Glomerular visceral epithelial cell (primary cell): Measurements from ENCODE around the gene KRT36.

Experiments
- DNase-seq: peaks from one replicate; pipeline ENCODE4 v3.0.0-alpha.2; 2016; ENCODE audit errors: extremely low spot score

The KRT36 gene

GRCh38 chr17:41521574-41522261, 32.0 kb upstream of the KRT36 start:
- peak; percentile 75 for DNase-seq

DNA sequence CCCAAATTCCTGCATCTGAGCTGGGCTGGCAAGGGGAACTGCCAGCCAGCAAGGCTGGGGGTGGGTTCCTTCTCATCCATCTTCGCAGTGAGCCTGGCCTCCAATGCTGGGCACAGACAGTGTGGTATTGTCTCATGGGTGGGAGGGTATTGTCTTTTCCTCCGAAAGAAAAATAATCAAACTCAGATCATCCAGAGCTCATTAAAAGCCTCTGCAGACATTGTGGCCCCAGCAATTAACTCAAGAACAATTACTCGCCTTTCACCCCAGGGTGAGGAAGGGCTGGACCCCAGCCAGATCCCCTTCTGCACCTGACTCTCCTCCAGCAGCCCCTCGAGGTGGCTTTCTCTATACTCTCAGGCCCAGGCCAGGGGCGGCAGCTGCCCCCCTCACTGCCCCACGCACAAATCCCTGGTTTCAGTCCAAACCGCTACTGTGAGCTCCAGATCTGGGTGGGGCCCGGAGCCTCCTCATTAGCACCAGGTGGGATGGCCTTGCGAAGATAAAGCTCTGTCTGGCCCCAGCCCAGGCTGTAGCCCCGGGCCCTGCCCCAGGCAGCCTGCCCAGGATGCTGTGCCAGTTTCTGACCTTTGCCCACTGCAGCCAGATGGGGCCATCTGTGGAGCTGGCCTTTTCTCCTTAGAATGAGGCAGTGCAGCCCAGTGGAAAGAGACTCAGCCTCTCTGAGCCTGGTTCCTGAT, 31.3 kb upstream of the KRT36 start:
- DNase-seq = no peak

- DNase-seq = no peak
Observed at GRCh38 chr17:41519501-41520224, 30.0 kb upstream of the KRT36 start.

DNA sequence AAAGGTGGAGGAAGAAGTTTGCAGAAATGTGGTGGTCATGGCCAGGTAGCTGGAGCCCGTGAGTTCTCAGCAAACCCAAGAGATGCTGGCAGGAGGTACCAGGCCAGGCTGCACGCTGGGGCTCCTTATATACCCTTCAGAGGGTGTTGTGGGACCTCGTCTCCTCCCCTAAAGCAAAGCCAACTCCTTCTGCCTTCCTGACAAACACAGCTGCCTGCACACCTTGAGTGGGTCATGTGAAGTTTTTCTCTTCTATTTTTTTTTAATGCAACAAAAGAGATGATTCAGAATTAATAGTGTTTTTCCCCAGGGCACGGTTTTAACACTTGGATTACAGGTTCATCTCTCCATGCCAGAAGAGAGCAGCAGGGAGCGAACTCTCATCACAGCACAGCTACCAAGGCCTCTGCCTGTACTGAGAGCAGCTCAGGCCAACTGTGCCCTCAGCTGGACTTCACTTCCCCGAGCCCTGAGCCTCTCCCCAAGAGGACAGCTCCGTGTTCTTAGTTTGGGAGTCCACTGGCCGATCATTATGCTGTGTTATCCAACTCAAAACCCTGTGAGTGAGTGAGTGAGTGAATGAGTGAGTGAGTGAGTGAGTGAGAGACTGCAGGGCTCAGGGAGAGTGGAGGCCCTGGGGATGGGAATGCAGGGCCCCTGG, 29.2 kb upstream of the KRT36 start, which contains the start of gene KRT15:
KRT15 (minus strand) TSS at position 102 of the 661 bp plus-strand sequence; CDS start at position 39, 63 bp downstream.
- peak; percentile 22 for DNase-seq

- no peak for DNase-seq
Observed at GRCh38 chr17:41518031-41518430, 28.3 kb upstream of the KRT36 start.

GRCh38 chr17:41516830-41517283, 27.1 kb upstream of the KRT36 start:
- DNase-seq = no peak

GRCh38 chr17:41516147-41516829, 26.6 kb upstream of the KRT36 start:
- DNase-seq = no peak

- no peak for DNase-seq
Observed at GRCh38 chr17:41513168-41513547, 23.4 kb upstream of the KRT36 start.

DNA sequence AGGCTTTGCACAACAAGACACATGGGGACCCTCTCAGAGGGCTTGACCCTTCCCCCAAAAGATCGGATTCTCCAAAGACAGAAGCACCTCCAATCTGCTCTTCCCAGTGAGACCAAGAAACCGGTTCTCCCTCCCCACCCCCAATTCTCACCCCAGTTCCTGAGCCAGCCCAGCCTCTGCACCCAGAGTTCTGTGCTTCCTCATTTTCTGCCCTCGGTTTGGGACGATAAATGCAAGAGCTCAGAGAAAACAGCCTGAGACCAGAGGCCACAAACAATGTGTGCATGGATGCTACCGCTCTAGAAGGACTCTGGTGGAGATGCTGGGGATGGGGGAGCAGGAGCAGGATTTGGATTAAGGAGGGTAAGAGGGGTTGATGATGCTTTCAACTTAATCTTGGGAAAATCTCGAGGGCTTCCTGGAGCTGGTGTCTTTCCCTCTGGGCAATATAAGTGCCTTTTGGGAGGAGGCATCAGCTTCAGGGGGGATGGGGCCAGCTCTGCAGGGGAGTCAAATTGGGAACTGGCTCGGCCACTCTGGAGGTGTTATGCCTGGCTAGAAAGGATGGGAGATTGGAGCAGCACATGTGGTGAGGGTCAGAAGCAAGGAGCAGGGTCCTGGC, 22.9 kb upstream of the KRT36 start:
- DNase-seq = no peak

- DNase-seq = no peak
Observed at GRCh38 chr17:41511716-41512115, 22.0 kb upstream of the KRT36 start.

DNA sequence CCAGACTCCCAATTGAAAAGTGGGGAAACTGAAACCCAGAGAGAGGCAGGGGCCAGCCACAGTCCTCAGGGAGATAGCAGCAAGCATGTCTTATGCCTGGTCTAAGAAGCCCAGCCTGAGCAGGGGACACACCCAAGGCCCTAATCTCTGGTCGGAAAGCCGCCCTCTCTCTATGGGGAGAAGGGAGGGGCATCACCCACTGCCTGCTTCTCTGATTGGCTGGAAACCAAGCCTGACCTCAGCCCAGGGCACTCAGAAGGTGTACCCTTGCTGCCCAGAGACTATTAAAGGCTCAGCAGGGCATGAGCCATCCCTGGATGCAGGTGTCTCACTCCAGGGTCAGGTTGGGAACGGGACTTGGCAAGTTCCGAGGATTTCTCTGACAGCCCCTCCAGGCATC, 21.4 kb upstream of the KRT36 start:
- DNase-seq = no peak

GRCh38 chr17:41510251-41511065, 20.7 kb upstream of the KRT36 start:
- no peak for DNase-seq

GRCh38 chr17:41507315-41507880, 17.7 kb upstream of the KRT36 start:
- no peak for DNase-seq

DNA sequence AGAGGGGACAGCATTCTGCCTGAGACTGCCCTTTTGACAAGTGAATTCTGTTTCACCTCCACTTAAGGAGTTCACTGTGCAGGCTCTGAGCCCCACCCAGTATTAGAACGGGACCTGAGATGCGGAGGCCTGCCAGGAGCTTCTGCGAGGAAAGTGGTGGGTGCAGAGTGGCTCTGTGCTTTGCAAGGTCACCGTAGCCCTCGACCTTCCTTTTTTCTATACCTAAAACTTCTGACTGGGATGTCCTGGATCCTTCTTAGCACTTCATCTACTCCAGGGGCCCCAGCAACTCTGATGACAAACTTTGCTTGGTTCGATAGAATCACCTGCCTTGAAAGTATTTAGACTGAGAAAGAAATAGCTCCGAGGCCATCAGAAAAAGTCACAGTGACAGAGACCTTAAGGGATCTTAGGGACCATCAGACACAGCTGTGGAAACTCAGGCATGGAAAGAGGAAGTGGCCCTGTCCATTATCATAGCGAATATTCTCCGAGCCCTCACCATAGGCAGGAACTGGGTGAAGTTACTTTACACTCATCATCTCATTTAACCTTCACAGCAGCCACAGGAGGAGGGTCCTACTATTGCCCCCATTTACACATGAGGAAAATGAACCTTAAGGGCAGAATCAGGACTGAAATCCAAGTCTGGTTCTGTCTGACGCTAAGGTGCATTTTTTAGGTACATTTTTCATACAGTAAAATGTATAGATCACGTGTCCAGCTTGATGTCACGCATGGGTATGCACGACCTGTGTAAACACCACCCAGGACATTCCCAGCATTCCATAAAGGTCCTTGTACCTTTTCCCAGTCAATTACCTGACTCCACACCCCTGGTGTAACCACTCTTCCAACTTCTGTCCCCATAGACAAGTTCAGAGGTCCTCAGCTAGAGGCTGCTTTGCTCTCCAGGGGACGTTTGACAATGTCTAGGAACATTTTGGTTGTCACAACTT, 16.4 kb upstream of the KRT36 start:
- no peak for DNase-seq

DNA sequence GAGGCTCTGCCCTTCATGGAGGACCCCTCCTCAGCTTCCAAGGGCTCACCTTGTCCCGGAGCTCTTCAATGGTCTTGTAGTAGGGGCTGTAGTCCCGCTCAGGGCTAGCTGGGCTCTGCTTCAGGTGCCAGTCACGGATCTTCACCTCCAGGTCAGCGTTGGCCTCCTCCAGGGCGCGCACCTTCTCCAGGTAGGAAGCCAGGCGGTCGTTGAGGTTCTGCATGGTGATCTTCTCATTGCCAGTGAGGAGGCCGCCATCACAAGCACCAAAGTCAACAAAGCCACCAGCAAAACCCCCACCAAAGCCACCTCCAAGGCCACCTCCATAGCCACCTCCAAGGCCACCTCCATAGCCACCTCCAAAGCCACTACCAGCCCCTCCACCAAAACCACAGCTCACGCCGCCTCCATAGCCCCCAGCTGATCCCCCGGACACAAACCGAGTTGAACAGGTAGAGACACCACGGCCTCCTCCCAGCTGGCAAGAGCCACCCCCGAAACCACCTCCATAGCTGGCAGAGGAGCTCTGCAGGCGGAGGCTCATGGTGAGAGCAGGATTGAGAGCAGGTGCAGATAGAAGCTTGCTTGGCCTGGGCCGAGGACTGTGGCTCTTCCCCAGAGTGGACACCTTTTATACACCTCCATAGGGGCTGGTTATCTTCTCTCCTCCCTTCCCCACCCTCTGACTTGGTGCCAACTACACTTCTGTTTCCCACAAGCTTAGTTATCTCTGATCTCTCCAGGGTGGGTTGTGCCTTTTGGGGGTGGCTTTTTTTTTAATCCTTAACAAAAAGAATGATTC, 15.5 kb upstream of the KRT36 start, which contains the start of gene KRT13:
KRT13 (minus strand) TSS at position 606 of the 802 bp plus-strand sequence; CDS start at position 544, 62 bp downstream.
- DNase-seq = no peak

- no peak for DNase-seq
Observed at GRCh38 chr17:41504246-41504977, 14.7 kb upstream of the KRT36 start.

- no peak for DNase-seq
Observed at GRCh38 chr17:41503202-41503601, 13.5 kb upstream of the KRT36 start.
